Pancreas (tissue), 10 donors: ENCODE results near the gene GHITM. TPM values are rescaled to one million over a fixed set of nuclear protein-coding genes. Genes with fewer than 3 reads are reported as not detected.
"Not testable (repeated sequence)": the region's sequence is repeated elsewhere in the genome, so short reads cannot be mapped to it uniquely, and the experiment has no call there.

Experiments used
- ATAC-seq, 4 donors: fragments of 200-7000 bp; cut with Tn5 transposase; one replicate each; pipeline versions ENCODE4 v1.8.0 to v1.9.1; 2020; ENCODE audit warnings: mild to moderate bottlenecking in 4 of 4, moderate library complexity in 4 of 4
- DNase-seq, 6 donors: peaks; one replicate each; pipeline ENCODE4 v3.0.0-alpha.2; 2020
- FAIRE-seq: peaks from 2 replicates; lab custom pipeline; 2012; peaks lifted over from hg19 to GRCh38; lab: Jason Lieb, UNC
- H3K27ac ChIP-seq, 4 donors: fragments of 200-600 bp; sonication (generic); 1 replicate in 3 of 4; 2 replicates in 1 of 4; pipeline versions ENCODE4 v1.5.0 to v1.8.0; 2020
- H3K27me3 ChIP-seq, 4 donors: fragments of 200-600 bp; one replicate each; pipeline ENCODE4 v1.8.0; 2021
- H3K36me3 ChIP-seq, 3 donors: fragments of 200-600 bp; sonication (generic) in 1 of 3; one replicate each; pipeline versions ENCODE4 v1.5.0 to v1.8.0; 2020 to 2021
- H3K4me1 ChIP-seq, 3 donors: fragments of 200-600 bp; one replicate each; pipeline ENCODE4 v1.8.0; 2021
- H3K4me3 ChIP-seq, 4 donors: fragments of 200-600 bp; sonication (generic) in 2 of 4; one replicate each; pipeline versions ENCODE4 v1.5.0 to v1.8.0; 2020 to 2021
- H3K9me3 ChIP-seq, 4 donors: fragments of 200-600 bp; one replicate each; pipeline ENCODE4 v1.8.0; 2021
- WGBS, 2 donors: extraction: QIAGEN DNeasy Blood & Tissue Kit; methylation state at CpG; one replicate each; pipeline ENCODE4 v1.1.7; 2013; 5-methylcytosine and 5-hydroxymethylcytosine counted together
- intact Hi-C, 3 donors: fragments of 100-400 bp; cut with DNase I; formaldehyde crosslinking; loops; one replicate each; pipeline versions ENCODE4 v1.11.1 to v1.14.2; 2022
- polyA plus RNA-seq, 2 donors: library from polyadenylated mRNA; stranded (reverse); fragments of 200-250 nt; gene quantifications; one replicate each; pipeline ENCODE4 v1.2.3, GENCODE V29; 2013
- total RNA-seq, 6 donors: library from RNA; stranded (reverse); fragmentation: NEBNext Ultra II Directional in 4 of 6; extraction: Animal tissue kit (Norgen Biotek cat#: 25700) in 4 of 6; gene quantifications; one replicate each; pipeline versions ENCODE4 v1.2.1 to v1.2.4, GENCODE V29; 2021 to 2023
- TF ChIP-seq, protein P1 (sequence below), 4 donors: fragments of 200-600 bp; sonication (generic) in 3 of 4; IDR thresholded peaks; one replicate each; pipeline versions ENCODE4 v1.5.0 to v1.8.0; 2021; ENCODE audit warnings: antibody characterized with exemption in 4 of 4
- donor health status: healthy with polysubstance abuse.
- donor health status: DM: no; HTN: no; CAD: no; lungs with moderate emphysema.
- donor health status: DM: no; HTN: no; CAD: no.
- donor health status: control.
- donor health status: control.
- donor health status: Bipolar disorder and iron deficiency.
- donor health status: DM: yes; HTN: yes; CAD: no.
- donor health status: DM: no; HTN: no; CAD: no.
- donor health status: DM: no; HTN: no; CAD: no.
- donor health status: DM: yes; HTN: yes; CAD: no.

The GHITM gene
- total and polyA plus RNA-seq, 8 donors: 31.1 to 68.5 (median 49.5) TPM

DNA sequence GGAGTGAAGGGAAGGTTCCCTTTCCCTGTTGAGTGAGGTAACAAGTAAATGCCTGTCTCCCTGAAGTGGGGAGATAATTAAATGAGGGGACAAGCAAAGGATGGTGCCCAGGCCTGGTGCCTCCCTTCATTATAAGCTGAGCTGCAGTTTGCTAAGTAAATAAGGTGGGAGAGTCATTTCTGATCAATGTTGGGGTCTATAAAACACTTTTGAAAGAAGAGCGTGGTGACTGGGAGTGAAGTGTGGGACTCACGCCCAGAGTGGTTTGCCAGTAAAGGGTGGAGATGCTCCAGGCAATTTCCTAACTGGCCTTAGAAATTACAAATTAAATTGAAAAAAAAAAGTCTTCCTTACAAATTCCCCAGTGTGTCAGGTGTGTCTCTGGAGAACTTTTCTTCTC, 24.7 kb downstream of the GHITM start:
- Histone ChIP-seq H3K27ac (no peak overlapping the region), H3K36me3 (no peaks in the 10 kb centered on the region), H3K27me3 (peaks cover 0 to 3% (median 0%) of the 10 kb centered on the region in 4 donors), H3K9me3 (no peaks in the 10 kb centered on the region), H3K4me1 (no peaks in the 10 kb centered on the region), H3K4me3 (no peak overlapping the region)
- TF ChIP-seq, protein P1, sequence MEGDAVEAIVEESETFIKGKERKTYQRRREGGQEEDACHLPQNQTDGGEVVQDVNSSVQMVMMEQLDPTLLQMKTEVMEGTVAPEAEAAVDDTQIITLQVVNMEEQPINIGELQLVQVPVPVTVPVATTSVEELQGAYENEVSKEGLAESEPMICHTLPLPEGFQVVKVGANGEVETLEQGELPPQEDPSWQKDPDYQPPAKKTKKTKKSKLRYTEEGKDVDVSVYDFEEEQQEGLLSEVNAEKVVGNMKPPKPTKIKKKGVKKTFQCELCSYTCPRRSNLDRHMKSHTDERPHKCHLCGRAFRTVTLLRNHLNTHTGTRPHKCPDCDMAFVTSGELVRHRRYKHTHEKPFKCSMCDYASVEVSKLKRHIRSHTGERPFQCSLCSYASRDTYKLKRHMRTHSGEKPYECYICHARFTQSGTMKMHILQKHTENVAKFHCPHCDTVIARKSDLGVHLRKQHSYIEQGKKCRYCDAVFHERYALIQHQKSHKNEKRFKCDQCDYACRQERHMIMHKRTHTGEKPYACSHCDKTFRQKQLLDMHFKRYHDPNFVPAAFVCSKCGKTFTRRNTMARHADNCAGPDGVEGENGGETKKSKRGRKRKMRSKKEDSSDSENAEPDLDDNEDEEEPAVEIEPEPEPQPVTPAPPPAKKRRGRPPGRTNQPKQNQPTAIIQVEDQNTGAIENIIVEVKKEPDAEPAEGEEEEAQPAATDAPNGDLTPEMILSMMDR (IDR thresholded peaks at IDR 0.05): no peak
- FAIRE-seq (no peak), DNase-seq (no peak), ATAC-seq (no peak)
- WGBS, 2 donors: 62 to 66% methylated on average over 2 of the region's 2 CpGs
- intact Hi-C loops: no loop called here

DNA sequence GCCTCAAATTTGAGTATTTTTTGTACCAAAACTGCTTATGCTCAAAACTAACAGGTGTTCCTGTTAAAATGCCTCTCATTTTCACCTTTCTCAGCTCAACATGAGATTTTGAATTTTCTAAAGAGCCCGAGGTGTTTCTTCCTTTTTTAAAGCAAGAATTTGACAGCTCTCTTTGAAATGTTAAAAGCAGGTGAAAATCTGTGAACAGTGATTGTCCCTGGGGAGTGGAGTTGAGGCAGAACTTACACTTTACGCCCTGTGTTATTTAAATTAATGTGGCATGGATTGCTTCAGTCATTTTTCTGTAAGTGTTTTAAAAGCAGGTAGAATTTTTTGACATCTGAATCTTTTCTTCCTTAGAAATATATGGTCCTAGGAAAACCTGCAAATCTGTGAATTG, 25.1 kb downstream of the GHITM start:
- no peak overlapping the region for H3K4me3 ChIP-seq
- no peak overlapping the region for H3K27ac ChIP-seq
- intact Hi-C loops: no loop called here
- peaks cover 0 to 3% (median 0%) of the 10 kb centered on the region in 4 donors for H3K27me3 ChIP-seq
- FAIRE-seq (no peak), ATAC-seq (no peak), DNase-seq (no peak)
- TF ChIP-seq, protein P1 (IDR thresholded peaks at IDR 0.05): no peak
- H3K9me3 ChIP-seq: no peaks in the 10 kb centered on the region
- H3K4me1 ChIP-seq: no peaks in the 10 kb centered on the region
- WGBS, 2 donors: 42 to 47% methylated on average over 2 of the region's 2 CpGs
- H3K36me3 ChIP-seq: no peaks in the 10 kb centered on the region

DNA sequence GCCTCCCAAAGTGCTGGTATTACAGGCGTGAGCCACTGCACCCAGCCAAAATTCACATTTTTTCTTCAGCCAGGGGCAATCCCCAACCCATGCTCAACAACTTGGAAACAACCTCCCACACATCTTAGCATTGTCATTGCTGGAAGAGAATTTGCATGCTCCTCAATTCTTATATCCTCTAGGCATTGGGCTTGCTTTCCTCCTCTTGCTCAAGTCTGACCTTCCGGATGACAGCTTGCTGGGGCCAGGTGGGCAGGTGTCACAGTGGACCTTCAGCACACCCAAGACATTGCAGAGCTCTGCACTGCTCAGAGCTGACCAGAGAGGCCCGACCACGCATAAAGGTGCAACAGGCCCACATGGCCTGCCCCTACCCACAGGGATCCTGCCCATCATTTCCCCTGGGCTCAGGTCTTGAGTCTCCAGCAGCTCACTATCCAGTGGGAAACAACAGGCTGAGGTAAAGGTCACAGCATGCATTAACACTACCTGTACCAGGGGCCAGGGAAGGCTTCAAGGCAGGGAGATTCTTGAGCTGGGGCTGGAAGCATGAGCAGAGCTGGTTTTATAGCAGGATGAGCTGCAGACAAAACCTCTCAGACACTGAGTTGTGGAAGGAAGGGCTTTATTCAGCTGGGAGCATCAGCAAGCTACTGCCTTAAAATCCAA, 27.4 kb downstream of the GHITM start:
- TF ChIP-seq, protein P1 (IDR thresholded peaks at IDR 0.05): no peak
- ATAC-seq: no peak
- intact Hi-C loops: no loop called here
- no peaks in the 10 kb centered on the region for H3K36me3 ChIP-seq
- H3K27me3 ChIP-seq: peaks cover 0 to 2% (median 0%) of the 10 kb centered on the region in 4 donors
- FAIRE-seq: no peak
- no peaks in the 10 kb centered on the region for H3K4me1 ChIP-seq
- DNase-seq: no peak
- WGBS, 2 donors: 75 to 88% methylated on average over 4 of the region's 4 CpGs
- no peaks in the 10 kb centered on the region for H3K9me3 ChIP-seq
- no peak overlapping the region for H3K27ac ChIP-seq
- no peak overlapping the region for H3K4me3 ChIP-seq

DNA sequence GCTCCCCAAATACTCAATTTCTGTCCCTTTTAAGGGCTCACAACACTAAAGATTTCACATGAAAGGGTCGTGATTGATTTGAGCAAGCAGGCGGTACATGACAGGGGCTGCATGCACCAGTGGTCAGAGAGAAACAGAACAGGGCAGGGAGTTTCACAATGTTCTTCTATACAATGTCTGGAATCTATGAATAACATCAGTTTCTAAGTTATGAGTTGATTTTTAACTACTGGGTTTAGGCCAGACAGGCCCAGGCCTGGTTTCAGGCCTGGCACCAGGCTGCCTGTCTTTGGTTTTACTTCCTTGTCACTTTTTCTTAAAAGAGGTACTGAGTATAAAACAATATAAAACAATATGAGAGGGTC, 28.0 kb downstream of the GHITM start:
- H3K27ac ChIP-seq, DNase-seq, intact Hi-C loops, H3K4me1 ChIP-seq, H3K9me3 ChIP-seq, FAIRE-seq, H3K27me3 ChIP-seq, H3K4me3 ChIP-seq, ATAC-seq, H3K36me3 ChIP-seq: not testable (repeated sequence)
- WGBS, 2 donors: 77 to 90% methylated on average over 2 of the region's 2 CpGs

DNA sequence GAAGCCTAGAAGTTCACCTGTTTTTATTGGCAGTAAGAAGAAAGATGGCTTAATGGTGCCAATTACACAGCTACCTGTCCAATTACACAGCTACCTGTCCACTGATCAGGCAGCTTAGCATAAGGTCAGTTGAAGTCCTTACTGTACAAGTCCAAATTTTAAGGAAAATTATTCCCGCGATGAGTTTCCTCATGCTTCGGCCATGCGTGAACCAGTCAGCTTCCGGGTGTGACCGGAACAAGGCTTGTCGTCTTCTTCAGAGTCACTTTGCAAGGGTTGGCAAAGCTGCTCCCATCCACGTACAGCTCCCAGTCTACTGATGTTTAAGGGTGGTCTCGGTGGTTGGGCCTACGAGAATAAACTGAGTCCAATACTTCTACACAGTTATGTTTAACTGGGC, 29.1 kb downstream of the GHITM start:
- DNase-seq, H3K4me1 ChIP-seq, H3K9me3 ChIP-seq, H3K27me3 ChIP-seq, intact Hi-C loops, FAIRE-seq, H3K4me3 ChIP-seq, H3K27ac ChIP-seq, H3K36me3 ChIP-seq, ATAC-seq: not testable (repeated sequence)
- 88 to 94% methylated on average over 10 of the region's 10 CpGs for WGBS, 2 donors

DNA sequence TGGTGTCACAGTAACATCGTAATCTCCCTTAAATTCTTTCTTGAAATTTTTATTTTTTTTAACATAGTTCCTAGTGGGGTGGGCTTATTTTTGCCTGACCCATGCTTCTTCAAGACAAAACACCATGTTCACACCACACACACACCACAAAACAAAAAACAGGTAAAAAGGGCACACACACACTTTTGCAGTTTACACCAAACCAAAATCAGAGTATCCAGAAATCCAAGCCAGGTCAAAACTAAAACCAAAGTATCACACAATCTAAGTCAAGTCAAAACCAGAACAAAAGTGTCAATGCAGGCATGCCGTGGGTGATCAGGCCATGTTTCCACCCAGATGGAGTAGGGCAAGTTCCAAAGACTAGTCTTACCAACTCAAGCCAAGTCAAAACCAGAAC, 31.9 kb downstream of the GHITM start:
- H3K36me3 ChIP-seq, H3K27ac ChIP-seq: not testable (repeated sequence)
- 81 to 85% methylated on average over 2 of the region's 2 CpGs for WGBS, 2 donors

DNA sequence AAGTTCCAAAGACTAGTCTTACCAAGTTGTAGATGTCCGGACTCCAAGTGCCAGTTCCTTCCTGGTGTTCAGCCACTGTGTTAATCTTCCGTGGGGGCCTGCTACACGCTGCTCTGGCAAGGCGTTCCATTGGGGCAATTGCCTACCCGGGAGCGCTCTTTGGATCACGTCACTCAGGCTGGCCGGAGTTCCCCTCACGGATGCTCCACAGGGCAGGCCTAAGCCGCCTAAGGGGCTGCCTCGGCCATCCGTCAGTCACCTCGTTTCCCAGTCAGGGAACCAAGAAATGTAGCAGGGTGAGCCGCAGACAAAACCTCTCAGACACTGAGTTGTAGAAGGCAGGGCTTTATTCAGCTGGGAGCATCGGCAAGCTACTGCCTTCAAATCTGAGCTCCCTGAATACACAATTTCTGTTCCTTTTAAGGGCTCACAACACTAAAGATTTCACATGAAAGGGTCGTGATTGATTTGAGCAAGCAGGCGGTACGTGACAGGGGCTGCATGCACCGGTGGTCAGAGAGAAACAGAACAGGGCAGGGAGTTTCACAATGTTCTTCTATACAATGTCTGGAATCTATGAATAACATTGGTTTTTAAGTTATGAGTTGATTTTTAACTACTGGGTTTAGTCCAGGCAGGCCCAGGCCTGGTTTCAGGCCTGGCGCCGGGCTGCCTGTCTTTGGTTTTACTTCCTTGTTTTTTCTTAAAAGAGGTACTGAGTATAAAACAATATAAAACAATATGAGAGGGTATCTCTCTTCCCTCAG, 32.6 kb downstream of the GHITM start:
- DNase-seq, H3K36me3 ChIP-seq, ATAC-seq, H3K4me3 ChIP-seq, FAIRE-seq, intact Hi-C loops, H3K4me1 ChIP-seq, H3K9me3 ChIP-seq, H3K27me3 ChIP-seq: not testable (repeated sequence)
- H3K27ac ChIP-seq: peak overlapping the region in 1 of 4 donors; percentile 40
- 76 to 86% methylated on average over 20 of the region's 21 CpGs for WGBS, 2 donors

More for the DNA sequence above, 31.9 kb downstream of the GHITM start:
- FAIRE-seq, DNase-seq, H3K27me3 ChIP-seq, intact Hi-C loops, ATAC-seq, H3K4me1 ChIP-seq, H3K4me3 ChIP-seq, H3K9me3 ChIP-seq: not testable (repeated sequence)
